Heart left ventricle (tissue), 16 donors: ENCODE measurements around the gene ISM1. TPM values are rescaled to one million over a fixed set of nuclear protein-coding genes. Genes with fewer than 3 reads are reported as not detected.
A peak's percentile ranks its signal among the peaks of the same experiment; 100 is the strongest.

Experiments used
- ATAC-seq, 4 donors: fragments of 200-7000 bp; cut with Tn5 transposase; one replicate each; pipeline ENCODE4 v1.9.1; 2020 to 2022; ENCODE audit warnings: moderate library complexity in 4 of 4, mild to moderate bottlenecking in 3 of 4, moderate number of reproducible peaks in 1 of 4
- DNase-seq, 5 donors: peaks; one replicate each; pipeline ENCODE4 v3.0.0-alpha.2; 2020
- H3K27ac ChIP-seq, 12 donors: fragments of 200-600 bp; sonication (generic) in 4 of 12; one replicate each; pipeline versions ENCODE4 v1.5.0 to v1.8.0; 2016 to 2022; ENCODE audit warnings: mild to moderate bottlenecking in 2 of 12
- H3K27me3 ChIP-seq, 9 donors: fragments of 200-600 bp; sonication (generic) in 2 of 9; one replicate each; pipeline versions ENCODE4 v1.5.1 to v1.8.0; 2016 to 2022; ENCODE audit warnings: mild to moderate bottlenecking in 3 of 9
- H3K36me3 ChIP-seq, 9 donors: fragments of 200-600 bp; sonication (generic) in 2 of 9; one replicate each; pipeline versions ENCODE4 v1.5.0 to v1.8.0; 2018 to 2022; ENCODE audit warnings: mild to moderate bottlenecking in 2 of 9
- H3K4me1 ChIP-seq, 12 donors: fragments of 200-600 bp; sonication (generic) in 4 of 12; one replicate each; pipeline versions ENCODE4 v1.5.0 to v1.8.0; 2016 to 2022; ENCODE audit warnings: mild to moderate bottlenecking in 3 of 12
- H3K4me3 ChIP-seq, 12 donors: fragments of 200-600 bp; sonication (generic) in 4 of 12; one replicate each; pipeline versions ENCODE4 v1.5.0 to v1.8.0; 2017 to 2022; ENCODE audit warnings: mild to moderate bottlenecking in 9 of 12, moderate library complexity in 4 of 12
- H3K9me3 ChIP-seq, 12 donors: fragments of 200-600 bp; sonication (generic) in 4 of 12; one replicate each; pipeline versions ENCODE4 v1.5.0 to v1.8.0; 2016 to 2022; ENCODE audit warnings: mild to moderate bottlenecking in 1 of 12
- CTCF ChIP-seq, 12 donors: fragments of 200-600 bp; sonication (generic) in 4 of 12; IDR thresholded peaks; one replicate each; pipeline versions ENCODE4 v1.5.0 to v1.8.0; 2018 to 2022; ENCODE audit warnings: antibody characterized with exemption in 12 of 12, mild to moderate bottlenecking in 5 of 12
- POLR2A ChIP-seq, 2 donors: fragments of 450-650 bp; IDR thresholded peaks; one replicate each; pipeline ENCODE4 v1.6.1; 2017; ENCODE audit warnings: antibody characterized with exemption in 2 of 2, mild to moderate bottlenecking in 2 of 2, moderate library complexity in 2 of 2
- WGBS, 4 donors: extraction: QIAGEN DNeasy Blood & Tissue Kit in 2 of 4; methylation state at CpG; one replicate each; pipeline versions ENCODE4 v1.1.5 to v1.1.7; 2013 to 2018; 5-methylcytosine and 5-hydroxymethylcytosine counted together
- intact Hi-C, 10 donors: fragments of 100-400 bp; cut with DNase I; formaldehyde crosslinking; loops; one replicate each; pipeline versions ENCODE4 v1.11.1 to v1.14.2; 2022
- polyA plus RNA-seq, 2 donors: library from polyadenylated mRNA; stranded (reverse); fragments of 200-250 nt; gene quantifications; one replicate each; pipeline ENCODE4 v1.2.3, GENCODE V29; 2013
- total RNA-seq, 9 donors: library from RNA; depleted of rRNA in 2 of 9; stranded (reverse); fragments of >200 nt in 2 of 9; fragmentation: NEBNext Ultra II Directional in 3 of 9; extraction: Animal tissue kit (Norgen Biotek cat#: 25700) in 3 of 9; gene quantifications; one replicate each; pipeline versions ENCODE4 v1.1.0 to v1.2.4, GENCODE V29; 2016 to 2023
- donor health status: ischemic (EF 13 %, LVEDD 7.1; RV severe dilation, severe dysfunction).
- donor health status: healthy with polysubstance abuse.
- donor health status: DM: no; HTN: yes; CAD: no.
- donor health status: DM: no; HTN: no; CAD: no.
- donor health status: ischemic (EF 25% LVEDD 6.9; RV normal size, moderate dysfunction).
- donor health status: ischemic (EF 25% LVEDD 5.7; RV mildly dilated, moderate dysfunction).
- donor health status: healthy.
- donor health status: DM: yes; HTN: yes; CAD: no.
- donor health status: ischemic (EF 35%, LVEDD 5.7; RV mildly dilated, moderate dysfunction).
- donor health status: nonischemic (EF 11% LVEDD 7.7; RV severe dilation, severe dysfunction).
- donor health status: DM: yes; HTN: yes; CAD: no.
- donor health status: PGD.
- donor health status: ischemic (EF 29% LVEDD 5.4; RV normal size, mild dysfunction).
- donor health status: nonischemic (EF 23%, LVEDD 6.1; RV moderate dilation, normal function).

The ISM1 gene
- total and polyA plus RNA-seq, 11 donors, result 0.46 to 2.9 (median 1.4) TPM

GRCh38 chr20:13221313-13221672 lies 219 bp downstream of the ISM1 start:
- DNase-seq (no peak), ATAC-seq (no peak)
- peaks cover 0 to 3% (median 0%) of the 10 kb centered on the region in 12 donors for H3K9me3 ChIP-seq
- H3K4me3 ChIP-seq, result peak overlapping the region; percentile 26 to 67 (median 58)
- TF ChIP-seq CTCF (IDR thresholded peaks at IDR 0.05), result no peak
- no peak for TF ChIP-seq POLR2A (IDR thresholded peaks at IDR 0.05)
- H3K27ac ChIP-seq, result peak overlapping the region in 3 of 12 donors; percentile 5 to 61 (median 57)
- peaks cover 8 to 58% (median 41%) of the 10 kb centered on the region in 9 donors for H3K27me3 ChIP-seq
- H3K36me3 ChIP-seq, result no peaks in the 10 kb centered on the region
- intact Hi-C loops, result loop anchor here in 3 of 10 donors (5.0 kb wide), 2 partner anchors 41 to 51 kb away; no protein-coding TSS in a partner anchor
- 0 to 1% (median 0%) methylated on average over 12 to 56 of the region's 56 CpGs for WGBS, 4 donors
- H3K4me1 ChIP-seq, result peaks cover 0 to 28% (median 11%) of the 10 kb centered on the region in 12 donors

- peaks cover 8 to 57% (median 41%) of the 10 kb centered on the region in 9 donors for H3K27me3 ChIP-seq
- peak overlapping the region in 8 of 12 donors; percentile 5 to 61 (median 38) for H3K27ac ChIP-seq
- peak in 1 of 12 donors; percentile 17 for TF ChIP-seq CTCF (IDR thresholded peaks at IDR 0.05)
- no peak for TF ChIP-seq POLR2A (IDR thresholded peaks at IDR 0.05)
- no peaks in the 10 kb centered on the region for H3K36me3 ChIP-seq
- DNase-seq, result peak; percentile 29 to 65 (median 39)
- peak in 3 of 4 donors; percentile 57 to 80 (median 79) for ATAC-seq
- WGBS, 4 donors, result 1 to 9% (median 5%) methylated on average over 9 to 59 of the region's 59 CpGs
- intact Hi-C loops, result loop anchor here in 3 of 10 donors (5.0 kb wide), 2 partner anchors 41 to 51 kb away; no protein-coding TSS in a partner anchor
- peak overlapping the region; percentile 26 to 67 (median 58) for H3K4me3 ChIP-seq
- H3K4me1 ChIP-seq, result peaks cover 0 to 28% (median 11%) of the 10 kb centered on the region in 12 donors
- H3K9me3 ChIP-seq, result peaks cover 0 to 8% (median 0%) of the 10 kb centered on the region in 12 donors
Observed at GRCh38 chr20:13221673-13222318, 722 bp downstream of the ISM1 start.

GRCh38 chr20:13222319-13222716 lies 1.2 kb downstream of the ISM1 start:
- WGBS, 4 donors, result 7 to 16% (median 13%) methylated on average over 8 of the region's 8 CpGs

More at GRCh38 chr20:13222319-13222716, 1.2 kb downstream of the ISM1 start:
- DNase-seq (no peak), ATAC-seq (no peak)
- peak overlapping the region; percentile 26 to 67 (median 58) for H3K4me3 ChIP-seq
- no peaks in the 10 kb centered on the region for H3K36me3 ChIP-seq
- peak overlapping the region in 6 of 12 donors; percentile 5 to 61 (median 38) for H3K27ac ChIP-seq
- H3K4me1 ChIP-seq, result peaks cover 0 to 28% (median 11%) of the 10 kb centered on the region in 12 donors
- TF ChIP-seq POLR2A (IDR thresholded peaks at IDR 0.05) (no peak), CTCF (IDR thresholded peaks at IDR 0.05) (no peak)
- peaks cover 8 to 54% (median 41%) of the 10 kb centered on the region in 9 donors for H3K27me3 ChIP-seq
- H3K9me3 ChIP-seq, result peaks cover 0 to 13% (median 0%) of the 10 kb centered on the region in 12 donors
- intact Hi-C loops, result loop anchor here in 3 of 10 donors (5.0 kb wide), 2 partner anchors 40 to 50 kb away; no protein-coding TSS in a partner anchor
